DOHH2 (cell line): ENCODE data around the gene ERC2.

Experiments used
- H3F3A ChIP-seq: fragments of 200-600 bp; sonication (generic), shearing (Covaris generic); 2 replicates; pipeline ENCODE4 v1.6.0; 2016; ENCODE audit warnings: antibody characterized with exemption, mild to moderate bottlenecking; ENCODE audit not compliant: control insufficient read depth, insufficient read depth
- H3K27ac ChIP-seq: fragments of 200-600 bp; sonication (generic); 2 replicates; pipeline ENCODE4 v1.5.1; 2014; ENCODE audit warnings: low read depth, mild to moderate bottlenecking, low read length, moderate library complexity
- H3K27me3 ChIP-seq: fragments of 200-600 bp; sonication (generic); 2 replicates; pipeline ENCODE4 v1.6.1; 2014; ENCODE audit warnings: mild to moderate bottlenecking, low read length, mixed read lengths; ENCODE audit not compliant: control insufficient read depth
- H3K36me3 ChIP-seq: fragments of 200-600 bp; sonication (generic); 2 replicates; pipeline ENCODE4 v1.6.1; 2014; ENCODE audit warnings: mild to moderate bottlenecking, low read length, moderate library complexity, mixed read lengths; ENCODE audit not compliant: control insufficient read depth
- H3K4me1 ChIP-seq: fragments of 200-600 bp; sonication (generic); 2 replicates; pipeline ENCODE4 v1.6.1; 2014; ENCODE audit warnings: mild to moderate bottlenecking, low read length, mixed read lengths; ENCODE audit not compliant: control insufficient read depth
- H3K4me2 ChIP-seq: fragments of 200-600 bp; sonication (generic); 2 replicates; pipeline ENCODE4 v1.6.0; 2014; ENCODE audit warnings: mild to moderate bottlenecking, low read length, moderate library complexity
- H3K4me3 ChIP-seq: fragments of 200-600 bp; sonication (generic); 2 replicates; pipeline ENCODE4 v1.5.1; 2014; ENCODE audit warnings: mild to moderate bottlenecking, low read length, mixed read lengths
- H3K79me2 ChIP-seq: fragments of 200-600 bp; sonication (generic); 2 replicates; pipeline ENCODE4 v1.6.1; 2014; ENCODE audit warnings: mild to moderate bottlenecking, low read length, mixed read lengths; ENCODE audit not compliant: control insufficient read depth
- H3K9me2 ChIP-seq: fragments of 200-600 bp; sonication (generic); replicated peaks from 2 replicates; pipeline ENCODE4 v1.6.1; 2014; ENCODE audit warnings: mild to moderate bottlenecking, low read length, mixed read lengths; ENCODE audit not compliant: control insufficient read depth
- H3K9me3 ChIP-seq: fragments of 200-600 bp; sonication (generic); 2 replicates; pipeline ENCODE4 v1.6.1; 2014; ENCODE audit warnings: antibody characterized with exemption, low read length, mixed read lengths; ENCODE audit not compliant: control insufficient read depth, insufficient read depth
- H4K20me1 ChIP-seq: fragments of 200-600 bp; sonication (generic); 2 replicates; pipeline ENCODE4 v1.6.0; 2014; ENCODE audit warnings: low read depth, mild to moderate bottlenecking, antibody characterized with exemption, low read length, moderate library complexity; ENCODE audit not compliant: control insufficient read depth, insufficient read depth
- CTCF ChIP-seq: fragments of 200-600 bp; sonication (generic); IDR thresholded peaks from one replicate; pipeline ENCODE4 v1.5.1; 2014; ENCODE audit warnings: antibody characterized with exemption, mild to moderate bottlenecking, low read depth, low read length; ENCODE audit not compliant: poor library complexity, severe bottlenecking
- EZH2phosphoT487 ChIP-seq: fragments of 200-600 bp; sonication (generic); IDR thresholded peaks from 2 replicates; pipeline ENCODE4 v1.6.1; 2017; ENCODE audit warnings: borderline replicate concordance, mild to moderate bottlenecking, antibody characterized with exemption, low read length, moderate library complexity, mixed read lengths

ERC2 gene

GRCh38 chr3:55521064-55521737, 947.1 kb downstream of the ERC2 start:
- no peaks in the 10 kb centered on the region for H3K9me2 ChIP-seq
- no peaks in the 10 kb centered on the region for H3K79me2 ChIP-seq
- H3K4me2 ChIP-seq: no peak overlapping the region
- H3K4me3 ChIP-seq: no peak overlapping the region
- no peak for TF ChIP-seq EZH2phosphoT487
- no peak for TF ChIP-seq CTCF
- no peaks in the 10 kb centered on the region for H3K9me3 ChIP-seq
- no peak overlapping the region for H3K27ac ChIP-seq
- no peaks in the 10 kb centered on the region for H3F3A ChIP-seq
- no peaks in the 10 kb centered on the region for H3K36me3 ChIP-seq
- H3K27me3 ChIP-seq: no peaks in the 10 kb centered on the region
- H4K20me1 ChIP-seq: no peaks in the 10 kb centered on the region
- H3K4me1 ChIP-seq: no peaks in the 10 kb centered on the region

GRCh38 chr3:55519019-55519418, 949.2 kb downstream of the ERC2 start:
- Histone ChIP-seq H3K4me2 (no peak overlapping the region), H3F3A (no peaks in the 10 kb centered on the region), H3K9me3 (no peaks in the 10 kb centered on the region), H3K9me2 (no peaks in the 10 kb centered on the region), H3K4me3 (no peak overlapping the region), H4K20me1 (no peaks in the 10 kb centered on the region), H3K27me3 (no peaks in the 10 kb centered on the region), H3K4me1 (no peaks in the 10 kb centered on the region), H3K36me3 (no peaks in the 10 kb centered on the region), H3K79me2 (no peaks in the 10 kb centered on the region), H3K27ac (no peak overlapping the region)
- TF ChIP-seq EZH2phosphoT487: no peak
- no peak for TF ChIP-seq CTCF

- H3K4me3 ChIP-seq: no peak overlapping the region
- TF ChIP-seq CTCF: no peak
- TF ChIP-seq EZH2phosphoT487: no peak
- no peaks in the 10 kb centered on the region for H3K9me2 ChIP-seq
- no peaks in the 10 kb centered on the region for H3F3A ChIP-seq
- H3K9me3 ChIP-seq: no peaks in the 10 kb centered on the region
- no peaks in the 10 kb centered on the region for H3K27me3 ChIP-seq
- no peak overlapping the region for H3K27ac ChIP-seq
- H3K4me1 ChIP-seq: no peaks in the 10 kb centered on the region
- H3K79me2 ChIP-seq: no peaks in the 10 kb centered on the region
- H3K36me3 ChIP-seq: no peaks in the 10 kb centered on the region
- no peak overlapping the region for H3K4me2 ChIP-seq
- no peaks in the 10 kb centered on the region for H4K20me1 ChIP-seq
These were observed 949.8 kb downstream of the ERC2 start for GRCh38 chr3:55518451-55518850.
